BLaER1 (cell line): ENCODE measurements around the gene SELP.
"Not testable (repeated sequence)": the region's sequence is repeated elsewhere in the genome, so short reads cannot be mapped to it uniquely, and the experiment has no call there.

Experiments
- H3K27ac ChIP-seq: shearing (Covaris generic); formaldehyde crosslinking; 2 replicates; pipeline ENCODE4 v1.8.1; 2022
- H3K27me3 ChIP-seq: shearing (Covaris generic); formaldehyde crosslinking; 2 replicates; pipeline ENCODE4 v1.8.1; 2022
- H3K36me3 ChIP-seq: shearing (Covaris generic); formaldehyde crosslinking; 2 replicates; pipeline ENCODE4 v1.8.1; 2022
- H3K4me1 ChIP-seq: shearing (Covaris generic); formaldehyde crosslinking; 2 replicates; pipeline ENCODE4 v1.8.1; 2022
- H3K4me2 ChIP-seq: shearing (Covaris generic); formaldehyde crosslinking; 2 replicates; pipeline ENCODE4 v1.8.1; 2022
- H3K4me3 ChIP-seq: shearing (Covaris generic); formaldehyde crosslinking; 2 replicates; pipeline ENCODE4 v1.8.1; 2022
- H3K9ac ChIP-seq: shearing (Covaris generic); formaldehyde crosslinking; 2 replicates; pipeline ENCODE4 v1.8.1; 2022
- H3K9me3 ChIP-seq: shearing (Covaris generic); formaldehyde crosslinking; 2 replicates; pipeline ENCODE4 v1.8.1; 2022
- H4K20me1 ChIP-seq: shearing (Covaris generic); formaldehyde crosslinking; 2 replicates; pipeline ENCODE4 v1.8.1; 2022
- Cebpa-rat ChIP-seq: shearing (Covaris generic); IDR thresholded peaks from 2 replicates; pipeline ENCODE4 v1.8.1; 2022

SELP gene

GRCh38 chr1:169630006-169630405, at the start of gene SELP:
SELP (minus strand) TSS chr1:169630124; CDS start chr1:169630074, 50 bp downstream.
- H3K36me3 ChIP-seq, result no peaks in the 10 kb centered on the region
- H3K9me3 ChIP-seq, result peaks cover 25% of the 10 kb centered on the region
- no peak within 1 kb of the TSS for H3K4me2 ChIP-seq
- no peaks in the 10 kb centered on the region for H3K27me3 ChIP-seq
- H4K20me1 ChIP-seq, result no peaks in the 10 kb centered on the region
- no peak within 1 kb of the TSS for H3K4me3 ChIP-seq
- no peak for TF ChIP-seq Cebpa-rat
- no peak within 1 kb of the TSS for H3K27ac ChIP-seq
- no peak within 1 kb of the TSS for H3K9ac ChIP-seq
- no peaks in the 10 kb centered on the region for H3K4me1 ChIP-seq

- peaks cover 40% of the 10 kb centered on the region for H3K4me1 ChIP-seq
- no peak for TF ChIP-seq Cebpa-rat
- H3K9ac ChIP-seq, result no peak overlapping the region
- H4K20me1 ChIP-seq, result no peaks in the 10 kb centered on the region
- no peaks in the 10 kb centered on the region for H3K27me3 ChIP-seq
- no peaks in the 10 kb centered on the region for H3K36me3 ChIP-seq
- no peak overlapping the region for H3K27ac ChIP-seq
- H3K9me3 ChIP-seq, result no peaks in the 10 kb centered on the region
- H3K4me2 ChIP-seq, result no peak overlapping the region
- H3K4me3 ChIP-seq, result no peak overlapping the region
These were observed 49.8 kb upstream of the SELP start for GRCh38 chr1:169679692-169680091.

GRCh38 chr1:169676001-169676400, 46.1 kb upstream of the SELP start:
- TF ChIP-seq Cebpa-rat, result no peak
- H3K4me2 ChIP-seq, result peak overlapping the region; percentile 65
- H3K36me3 ChIP-seq, result no peaks in the 10 kb centered on the region
- H3K9ac ChIP-seq, result no peak overlapping the region
- peaks cover 41% of the 10 kb centered on the region for H3K4me1 ChIP-seq
- H4K20me1 ChIP-seq, result no peaks in the 10 kb centered on the region
- no peaks in the 10 kb centered on the region for H3K27me3 ChIP-seq
- H3K9me3 ChIP-seq, result peaks cover 7% of the 10 kb centered on the region
- H3K27ac ChIP-seq, result no peak overlapping the region
- H3K4me3 ChIP-seq, result no peak overlapping the region

- peaks cover 43% of the 10 kb centered on the region for H3K4me1 ChIP-seq
- H3K9ac ChIP-seq, result no peak overlapping the region
These were observed 40.9 kb upstream of the SELP start for GRCh38 chr1:169670836-169671235.

GRCh38 chr1:169670244-169670643, 40.3 kb upstream of the SELP start:
- Histone ChIP-seq H3K4me1 (peaks cover 39% of the 10 kb centered on the region), H3K9me3 (peaks cover 11% of the 10 kb centered on the region), H3K4me2 (peak overlapping the region; percentile 73), H3K27ac (peak overlapping the region; percentile 65)
- H3K36me3 ChIP-seq, H3K27me3 ChIP-seq, H3K9ac ChIP-seq, H4K20me1 ChIP-seq, H3K4me3 ChIP-seq: not testable (repeated sequence)

More at GRCh38 chr1:169670836-169671235, 40.9 kb upstream of the SELP start:
- Histone ChIP-seq H4K20me1 (no peaks in the 10 kb centered on the region), H3K36me3 (no peaks in the 10 kb centered on the region), H3K27me3 (no peaks in the 10 kb centered on the region), H3K4me2 (peak overlapping the region; percentile 73), H3K4me3 (no peak overlapping the region), H3K9me3 (peaks cover 11% of the 10 kb centered on the region), H3K27ac (peak overlapping the region; percentile 65)
- no peak for TF ChIP-seq Cebpa-rat

- H3K27me3 ChIP-seq, H3K4me3 ChIP-seq, H3K36me3 ChIP-seq, H4K20me1 ChIP-seq, H3K9me3 ChIP-seq, H3K9ac ChIP-seq: not testable (repeated sequence)
- peak overlapping the region; percentile 9; the same call in 1 of the 2 replicates for H3K27ac ChIP-seq
- H3K4me1 ChIP-seq, result peaks cover 39% of the 10 kb centered on the region
- peak overlapping the region; percentile 42 for H3K4me2 ChIP-seq
These were observed 38.0 kb upstream of the SELP start for GRCh38 chr1:169667699-169668596.

GRCh38 chr1:169667227-169667639, 37.3 kb upstream of the SELP start:
- not testable (repeated sequence) for H3K4me3 ChIP-seq, H3K9me3 ChIP-seq, H3K36me3 ChIP-seq, H4K20me1 ChIP-seq, H3K9ac ChIP-seq, H3K27me3 ChIP-seq
- peak overlapping the region; percentile 9; the same call in 1 of the 2 replicates for H3K27ac ChIP-seq
- H3K4me1 ChIP-seq, result peaks cover 35% of the 10 kb centered on the region
- H3K4me2 ChIP-seq, result peak overlapping the region; percentile 42

GRCh38 chr1:169662680-169663079, 32.8 kb upstream of the SELP start:
- not testable (repeated sequence) for H3K27ac ChIP-seq, H4K20me1 ChIP-seq, H3K36me3 ChIP-seq, H3K4me2 ChIP-seq, H3K4me3 ChIP-seq, H3K9ac ChIP-seq, H3K27me3 ChIP-seq, H3K9me3 ChIP-seq
- H3K4me1 ChIP-seq, result peaks cover 12% of the 10 kb centered on the region

- H4K20me1 ChIP-seq, H3K9ac ChIP-seq, H3K27ac ChIP-seq, H3K4me2 ChIP-seq, H3K4me1 ChIP-seq, H3K4me3 ChIP-seq, H3K27me3 ChIP-seq, H3K36me3 ChIP-seq: not testable (repeated sequence)
- peaks cover 16% of the 10 kb centered on the region for H3K9me3 ChIP-seq
These were observed 31.1 kb upstream of the SELP start for GRCh38 chr1:169661066-169661465.

GRCh38 chr1:169658777-169659176, 28.9 kb upstream of the SELP start:
- H3K27me3 ChIP-seq, H3K27ac ChIP-seq, H3K4me2 ChIP-seq, H3K9ac ChIP-seq, H3K36me3 ChIP-seq, H4K20me1 ChIP-seq, H3K4me1 ChIP-seq, H3K4me3 ChIP-seq: not testable (repeated sequence)
- peaks cover 16% of the 10 kb centered on the region for H3K9me3 ChIP-seq

- no peaks in the 10 kb centered on the region for H3K36me3 ChIP-seq
- no peak overlapping the region for H3K4me2 ChIP-seq
- peaks cover 5% of the 10 kb centered on the region for H3K4me1 ChIP-seq
- H3K27ac ChIP-seq, result no peak overlapping the region
- H3K4me3 ChIP-seq, result no peak overlapping the region
- no peak overlapping the region for H3K9ac ChIP-seq
- peaks cover 7% of the 10 kb centered on the region for H3K9me3 ChIP-seq
- no peak for TF ChIP-seq Cebpa-rat
- no peaks in the 10 kb centered on the region for H3K27me3 ChIP-seq
- H4K20me1 ChIP-seq, result no peaks in the 10 kb centered on the region
These were observed 23.9 kb upstream of the SELP start for GRCh38 chr1:169653873-169654272.
